ENCODE data around the gene FHIT.

- TF ChIP-seq CTCF (IDR thresholded peaks at IDR 0.05) (no peak), POLR2A (IDR thresholded peaks at IDR 0.05) (no peak)
Observed at GRCh38 chr3:60136601-60137000, 1114.7 kb downstream of the FHIT start.

Measured in Peyer's patch (tissue), 4 donors.